Thoracic aorta (tissue), 2 donors: ENCODE measurements around the gene FSD1. TPM values are rescaled to one million over a fixed set of nuclear protein-coding genes. Genes with fewer than 3 reads are reported as not detected.

Experiments
- ATAC-seq: fragments of 150-250 bp; one replicate; pipeline ENCODE4 v1.8.0; 2017; ENCODE audit warnings: low read depth; ENCODE audit not compliant: insufficient number of reproducible peaks, low FRiP score
- DNase-seq: peaks from one replicate; pipeline ENCODE4 v3.0.0-alpha.2; 2020; ENCODE audit warnings: low spot score
- H3K27ac ChIP-seq, 2 donors: fragments of 200-600 bp; sonication (generic); 1 replicate in 1 of 2; 2 replicates in 1 of 2; pipeline ENCODE4 v1.5.1; 2016; ENCODE audit warnings: mild to moderate bottlenecking in 2 of 2, moderate library complexity in 2 of 2
- H3K27me3 ChIP-seq: fragments of 200-600 bp; sonication (generic); replicated peaks from 2 replicates; pipeline ENCODE4 v1.6.0; 2016; ENCODE audit warnings: mild to moderate bottlenecking; ENCODE audit not compliant: insufficient read depth
- H3K36me3 ChIP-seq: fragments of 200-600 bp; sonication (generic); one replicate; pipeline ENCODE4 v1.5.1; 2016
- H3K4me1 ChIP-seq, 2 donors: fragments of 200-600 bp; sonication (generic); 1 replicate in 1 of 2; 2 replicates in 1 of 2; pipeline versions ENCODE4 v1.5.1 to v1.6.0; 2016; ENCODE audit warnings: low read depth in 2 of 2, mild to moderate bottlenecking in 1 of 2; ENCODE audit not compliant: control insufficient read depth in 1 of 2
- H3K4me3 ChIP-seq: fragments of 200-600 bp; sonication (generic); 2 replicates; pipeline ENCODE4 v1.5.1; 2016; ENCODE audit warnings: mild to moderate bottlenecking
- H3K9me3 ChIP-seq: fragments of 200-600 bp; sonication (generic); 2 replicates; pipeline ENCODE4 v1.5.1; 2016
- CTCF ChIP-seq: fragments of 200-600 bp; sonication (generic); IDR thresholded peaks from one replicate; pipeline ENCODE4 v1.5.1; 2019; ENCODE audit warnings: antibody characterized with exemption
- total RNA-seq, 2 donors: library from RNA; depleted of rRNA; stranded (reverse); fragments of >200 nt; gene quantifications; one replicate each; pipeline versions ENCODE4 v1.1.0 to v1.2.3, GENCODE V29; 2016

The FSD1 gene
- total RNA-seq, 2 donors from 2014 or later = not detected

- Histone ChIP-seq H3K27ac (no peak overlapping the region), H3K27me3 (no peaks in the 10 kb centered on the region), H3K9me3 (no peaks in the 10 kb centered on the region), H3K4me1 (no peaks in the 10 kb centered on the region), H3K4me3 (no peak overlapping the region), H3K36me3 (no peaks in the 10 kb centered on the region)
- ATAC-seq = no peak
- DNase-seq = no peak
- no peak for TF ChIP-seq CTCF
Measured at GRCh38 chr19:4310247-4311121, 6.1 kb downstream of the FSD1 start.

- no peaks in the 10 kb centered on the region for H3K36me3 ChIP-seq
- no peak for TF ChIP-seq CTCF
- H3K9me3 ChIP-seq = no peaks in the 10 kb centered on the region
- no peak for ATAC-seq
- H3K27me3 ChIP-seq = no peaks in the 10 kb centered on the region
- no peak overlapping the region for H3K4me3 ChIP-seq
- no peak overlapping the region for H3K27ac ChIP-seq
- no peak for DNase-seq
- H3K4me1 ChIP-seq = no peaks in the 10 kb centered on the region
Measured at GRCh38 chr19:4313847-4314490, 9.6 kb downstream of the FSD1 start.

GRCh38 chr19:4316956-4317355 is 12.6 kb downstream of the FSD1 start:
- Histone ChIP-seq H3K27me3 (no peaks in the 10 kb centered on the region), H3K9me3 (no peaks in the 10 kb centered on the region), H3K4me3 (no peak overlapping the region), H3K27ac (no peak overlapping the region), H3K36me3 (no peaks in the 10 kb centered on the region), H3K4me1 (no peaks in the 10 kb centered on the region)
- ATAC-seq (no peak), DNase-seq (no peak)
- no peak for TF ChIP-seq CTCF

- no peak overlapping the region for H3K27ac ChIP-seq
- ATAC-seq (no peak), DNase-seq (no peak)
- no peak overlapping the region for H3K4me3 ChIP-seq
- H3K36me3 ChIP-seq = no peaks in the 10 kb centered on the region
- H3K4me1 ChIP-seq = no peaks in the 10 kb centered on the region
- no peak for TF ChIP-seq CTCF
- H3K9me3 ChIP-seq = no peaks in the 10 kb centered on the region
- no peaks in the 10 kb centered on the region for H3K27me3 ChIP-seq
Measured at GRCh38 chr19:4318460-4318859, 14.1 kb downstream of the FSD1 start.

- no peak overlapping the region for H3K4me3 ChIP-seq
- H3K27me3 ChIP-seq = no peaks in the 10 kb centered on the region
- no peaks in the 10 kb centered on the region for H3K9me3 ChIP-seq
- ATAC-seq (no peak), DNase-seq (no peak)
- no peaks in the 10 kb centered on the region for H3K36me3 ChIP-seq
- no peaks in the 10 kb centered on the region for H3K4me1 ChIP-seq
- H3K27ac ChIP-seq = no peak overlapping the region
- TF ChIP-seq CTCF = no peak
Measured at GRCh38 chr19:4319067-4319718, 14.8 kb downstream of the FSD1 start.
